ENCODE results near the gene UNC50.

- TF ChIP-seq CTCF (IDR thresholded peaks at IDR 0.05) (peak in 3 of 4 experiments; percentile 54 to 77 (median 71)), EP300 (IDR thresholded peaks at IDR 0.05) (no peak)
These were observed 39.1 kb upstream of the UNC50 start for GRCh38 chr2:98569197-98569793.

Data from gastroesophageal sphincter (tissue), 3 donors.